IgD-negative memory B cell (primary cell): ENCODE measurements around the gene LRRN2. TPM values are rescaled to one million over a fixed set of nuclear protein-coding genes. Genes with fewer than 3 reads are reported as not detected.

Experiments used
- H3K27ac Mint-ChIP-seq, 3 donors: one replicate each; pipeline ENCODE4 v1.8.0; 2020 to 2022; ENCODE audit warnings: mild to moderate bottlenecking in 3 of 3, mixed read lengths in 3 of 3, moderate library complexity in 1 of 3
- H3K27me3 Mint-ChIP-seq: one replicate; pipeline ENCODE4 v1.8.0; 2021; ENCODE audit warnings: mixed read lengths
- H3K36me3 Mint-ChIP-seq: one replicate; pipeline ENCODE4 v1.8.0; 2020; ENCODE audit warnings: mild to moderate bottlenecking, mixed read lengths
- H3K4me1 Mint-ChIP-seq, 3 donors: one replicate each; pipeline ENCODE4 v1.8.0; 2020 to 2022; ENCODE audit warnings: mixed read lengths in 3 of 3, mild to moderate bottlenecking in 1 of 3
- H3K4me3 Mint-ChIP-seq, 4 donors: one replicate each; pipeline ENCODE4 v1.8.0; 2020 to 2022; ENCODE audit warnings: mild to moderate bottlenecking in 4 of 4, mixed read lengths in 4 of 4, moderate library complexity in 3 of 4
- H3K9me3 Mint-ChIP-seq, 3 donors: one replicate each; pipeline ENCODE4 v1.8.0; 2020 to 2021; ENCODE audit warnings: mixed read lengths in 3 of 3, mild to moderate bottlenecking in 1 of 3
- polyA plus RNA-seq: library from polyadenylated mRNA; unstranded; fragments of 300-500 nt; fragmentation: Illumina TruSeq; gene quantifications from one replicate; pipeline ENCODE4 v1.2.3, GENCODE V29; 2021

Gene LRRN2
- polyA plus RNA-seq, 1 donor from 2014 or later: not detected

GRCh38 chr1:204672069-204672468 lies 13.5 kb downstream of the LRRN2 start:
- Mint-ChIP-seq H3K9me3 (no peaks in the 10 kb centered on the region), H3K4me3 (no peak overlapping the region), H3K4me1 (no peaks in the 10 kb centered on the region), H3K27me3 (peaks cover 5% of the 10 kb centered on the region), H3K27ac (no peak overlapping the region), H3K36me3 (peaks cover 4% of the 10 kb centered on the region)

GRCh38 chr1:204670152-204670927 lies 15.2 kb downstream of the LRRN2 start:
- Mint-ChIP-seq H3K4me3 (no peak overlapping the region), H3K36me3 (no peaks in the 10 kb centered on the region), H3K27ac (no peak overlapping the region)

GRCh38 chr1:204669579-204669978 lies 16.0 kb downstream of the LRRN2 start:
- H3K9me3 Mint-ChIP-seq: no peaks in the 10 kb centered on the region
- H3K36me3 Mint-ChIP-seq: no peaks in the 10 kb centered on the region
- H3K4me1 Mint-ChIP-seq: peaks cover 0 to 2% (median 0%) of the 10 kb centered on the region in 3 donors
- no peak overlapping the region for H3K4me3 Mint-ChIP-seq
- peaks cover 10% of the 10 kb centered on the region for H3K27me3 Mint-ChIP-seq
- no peak overlapping the region for H3K27ac Mint-ChIP-seq

More at GRCh38 chr1:204670152-204670927, 15.2 kb downstream of the LRRN2 start:
- no peaks in the 10 kb centered on the region for H3K9me3 Mint-ChIP-seq
- peaks cover 7% of the 10 kb centered on the region for H3K27me3 Mint-ChIP-seq
- no peaks in the 10 kb centered on the region for H3K4me1 Mint-ChIP-seq

- Mint-ChIP-seq H3K27me3 (peaks cover 15% of the 10 kb centered on the region), H3K36me3 (no peaks in the 10 kb centered on the region), H3K4me3 (no peak overlapping the region), H3K9me3 (no peaks in the 10 kb centered on the region), H3K4me1 (peaks cover 0 to 2% (median 0%) of the 10 kb centered on the region in 3 donors), H3K27ac (no peak overlapping the region)
These were observed 21.2 kb downstream of the LRRN2 start for GRCh38 chr1:204664384-204664651.

- no peak overlapping the region for H3K4me3 Mint-ChIP-seq
- H3K36me3 Mint-ChIP-seq: no peaks in the 10 kb centered on the region
- H3K27me3 Mint-ChIP-seq: peaks cover 16% of the 10 kb centered on the region
- no peaks in the 10 kb centered on the region for H3K9me3 Mint-ChIP-seq
- H3K27ac Mint-ChIP-seq: no peak overlapping the region
- peaks cover 0 to 2% (median 0%) of the 10 kb centered on the region in 3 donors for H3K4me1 Mint-ChIP-seq
These were observed 21.7 kb downstream of the LRRN2 start for GRCh38 chr1:204663644-204664383.

GRCh38 chr1:204662530-204662929 lies 23.0 kb downstream of the LRRN2 start:
- no peak overlapping the region for H3K27ac Mint-ChIP-seq
- H3K4me3 Mint-ChIP-seq: no peak overlapping the region
- H3K4me1 Mint-ChIP-seq: peaks cover 0 to 2% (median 0%) of the 10 kb centered on the region in 3 donors
- H3K27me3 Mint-ChIP-seq: peaks cover 13% of the 10 kb centered on the region
- no peaks in the 10 kb centered on the region for H3K9me3 Mint-ChIP-seq
- no peaks in the 10 kb centered on the region for H3K36me3 Mint-ChIP-seq

- peaks cover 0 to 2% (median 0%) of the 10 kb centered on the region in 3 donors for H3K4me1 Mint-ChIP-seq
- peaks cover 0 to 2% (median 0%) of the 10 kb centered on the region in 3 donors for H3K9me3 Mint-ChIP-seq
- peaks cover 14% of the 10 kb centered on the region for H3K27me3 Mint-ChIP-seq
- no peak overlapping the region for H3K27ac Mint-ChIP-seq
- peaks cover 1% of the 10 kb centered on the region for H3K36me3 Mint-ChIP-seq
- H3K4me3 Mint-ChIP-seq: no peak overlapping the region
These were observed 25.0 kb downstream of the LRRN2 start for GRCh38 chr1:204660509-204660908.

- Mint-ChIP-seq H3K4me3 (no peak overlapping the region), H3K4me1 (no peaks in the 10 kb centered on the region), H3K27ac (no peak overlapping the region), H3K36me3 (peaks cover 1% of the 10 kb centered on the region), H3K27me3 (peaks cover 11% of the 10 kb centered on the region), H3K9me3 (peaks cover 0 to 2% (median 0%) of the 10 kb centered on the region in 3 donors)
These were observed 26.5 kb downstream of the LRRN2 start for GRCh38 chr1:204659056-204659455.

GRCh38 chr1:204658295-204658694 lies 27.2 kb downstream of the LRRN2 start:
- Mint-ChIP-seq H3K27ac (no peak overlapping the region), H3K4me3 (no peak overlapping the region), H3K36me3 (peaks cover 1% of the 10 kb centered on the region), H3K9me3 (peaks cover 0 to 2% (median 0%) of the 10 kb centered on the region in 3 donors), H3K4me1 (no peaks in the 10 kb centered on the region), H3K27me3 (peaks cover 11% of the 10 kb centered on the region)

- H3K4me1 Mint-ChIP-seq: no peaks in the 10 kb centered on the region
These were observed 31.8 kb downstream of the LRRN2 start for GRCh38 chr1:204653590-204654340.

GRCh38 chr1:204652497-204652896 lies 33.0 kb downstream of the LRRN2 start:
- H3K4me1 Mint-ChIP-seq: no peaks in the 10 kb centered on the region
- H3K27ac Mint-ChIP-seq: no peak overlapping the region
- peaks cover 0 to 4% (median 0%) of the 10 kb centered on the region in 3 donors for H3K9me3 Mint-ChIP-seq
- H3K36me3 Mint-ChIP-seq: peaks cover 3% of the 10 kb centered on the region
- H3K27me3 Mint-ChIP-seq: peaks cover 11% of the 10 kb centered on the region
- H3K4me3 Mint-ChIP-seq: no peak overlapping the region

More at GRCh38 chr1:204653590-204654340, 31.8 kb downstream of the LRRN2 start:
- Mint-ChIP-seq H3K27ac (no peak overlapping the region), H3K27me3 (peaks cover 11% of the 10 kb centered on the region), H3K9me3 (peaks cover 0 to 4% (median 0%) of the 10 kb centered on the region in 3 donors), H3K36me3 (peaks cover 3% of the 10 kb centered on the region), H3K4me3 (no peak overlapping the region)

- Mint-ChIP-seq H3K9me3 (peaks cover 0 to 4% (median 0%) of the 10 kb centered on the region in 3 donors), H3K27me3 (peaks cover 11% of the 10 kb centered on the region), H3K27ac (no peak overlapping the region), H3K4me3 (no peak overlapping the region), H3K4me1 (peaks cover 0 to 2% (median 0%) of the 10 kb centered on the region in 3 donors), H3K36me3 (peaks cover 3% of the 10 kb centered on the region)
These were observed 33.6 kb downstream of the LRRN2 start for GRCh38 chr1:204651843-204652421.

- peaks cover 2% of the 10 kb centered on the region for H3K36me3 Mint-ChIP-seq
- peaks cover 0 to 2% (median 0%) of the 10 kb centered on the region in 3 donors for H3K4me1 Mint-ChIP-seq
- peaks cover 0 to 3% (median 0%) of the 10 kb centered on the region in 3 donors for H3K9me3 Mint-ChIP-seq
- no peak overlapping the region for H3K4me3 Mint-ChIP-seq
- H3K27me3 Mint-ChIP-seq: peaks cover 11% of the 10 kb centered on the region
- H3K27ac Mint-ChIP-seq: no peak overlapping the region
These were observed 34.5 kb downstream of the LRRN2 start for GRCh38 chr1:204650911-204651570.
